SU-DHL-6 (cell line): ENCODE results near the gene KCNK6.

Experiments
- EZH2phosphoT487 ChIP-seq: fragments of 200-600 bp; sonication (generic), shearing (Covaris generic); conservative IDR thresholded peaks from 2 replicates; pipeline ENCODE4 v1.6.1; 2018; ENCODE audit warnings: mild to moderate bottlenecking, antibody characterized with exemption, low read length, moderate library complexity, mixed read lengths
- TF ChIP-seq, protein P1 (sequence below): fragments of 200-600 bp; sonication (generic); IDR thresholded peaks from one replicate; pipeline ENCODE4 v1.5.1; 2017; ENCODE audit warnings: antibody characterized with exemption, mild to moderate bottlenecking, low read length, moderate library complexity; ENCODE audit not compliant: insufficient read depth, poor library complexity, severe bottlenecking

GRCh38 chr19:38371081-38371480, 51.4 kb downstream of the KCNK6 start:
- TF ChIP-seq, protein P1, sequence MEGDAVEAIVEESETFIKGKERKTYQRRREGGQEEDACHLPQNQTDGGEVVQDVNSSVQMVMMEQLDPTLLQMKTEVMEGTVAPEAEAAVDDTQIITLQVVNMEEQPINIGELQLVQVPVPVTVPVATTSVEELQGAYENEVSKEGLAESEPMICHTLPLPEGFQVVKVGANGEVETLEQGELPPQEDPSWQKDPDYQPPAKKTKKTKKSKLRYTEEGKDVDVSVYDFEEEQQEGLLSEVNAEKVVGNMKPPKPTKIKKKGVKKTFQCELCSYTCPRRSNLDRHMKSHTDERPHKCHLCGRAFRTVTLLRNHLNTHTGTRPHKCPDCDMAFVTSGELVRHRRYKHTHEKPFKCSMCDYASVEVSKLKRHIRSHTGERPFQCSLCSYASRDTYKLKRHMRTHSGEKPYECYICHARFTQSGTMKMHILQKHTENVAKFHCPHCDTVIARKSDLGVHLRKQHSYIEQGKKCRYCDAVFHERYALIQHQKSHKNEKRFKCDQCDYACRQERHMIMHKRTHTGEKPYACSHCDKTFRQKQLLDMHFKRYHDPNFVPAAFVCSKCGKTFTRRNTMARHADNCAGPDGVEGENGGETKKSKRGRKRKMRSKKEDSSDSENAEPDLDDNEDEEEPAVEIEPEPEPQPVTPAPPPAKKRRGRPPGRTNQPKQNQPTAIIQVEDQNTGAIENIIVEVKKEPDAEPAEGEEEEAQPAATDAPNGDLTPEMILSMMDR: no peak
- no peak for TF ChIP-seq EZH2phosphoT487
